Hepatocyte (in vitro differentiated cells): ENCODE results near the gene KIF22. TPM values are rescaled to one million over a fixed set of nuclear protein-coding genes. Genes with fewer than 3 reads are reported as not detected.

Experiments
- DNase-seq: peaks from one replicate; pipeline ENCODE4 v3.0.0-alpha.2; 2016; ENCODE audit warnings: low spot score
- H2AFZ ChIP-seq: fragments of 200-600 bp; sonication (generic); 2 replicates; pipeline ENCODE4 v1.6.0; 2016; ENCODE audit warnings: antibody characterized with exemption, mild to moderate bottlenecking
- H3K27ac ChIP-seq: fragments of 200-600 bp; sonication (generic); 2 replicates; pipeline ENCODE4 v1.5.1; 2016; ENCODE audit warnings: mild to moderate bottlenecking
- H3K27me3 ChIP-seq: fragments of 200-600 bp; sonication (generic); 2 replicates; pipeline ENCODE4 v1.6.1; 2016
- H3K36me3 ChIP-seq: fragments of 200-600 bp; sonication (generic); replicated peaks from 2 replicates; pipeline ENCODE4 v1.5.1; 2016; ENCODE audit warnings: low read depth; ENCODE audit not compliant: insufficient read depth
- H3K4me1 ChIP-seq: fragments of 200-600 bp; sonication (generic); 2 replicates; pipeline ENCODE4 v1.5.1; 2016; ENCODE audit warnings: mild to moderate bottlenecking, moderate library complexity; ENCODE audit not compliant: insufficient read depth
- H3K4me2 ChIP-seq: fragments of 200-600 bp; sonication (generic); 2 replicates; pipeline ENCODE4 v1.6.0; 2016
- H3K4me3 ChIP-seq: fragments of 200-600 bp; sonication (generic); 2 replicates; pipeline ENCODE4 v1.5.1; 2016; ENCODE audit warnings: mild to moderate bottlenecking
- H3K79me2 ChIP-seq: fragments of 200-600 bp; sonication (generic); 2 replicates; pipeline ENCODE4 v1.6.0; 2017; ENCODE audit warnings: mild to moderate bottlenecking
- H3K9me2 ChIP-seq: fragments of 200-600 bp; sonication (generic); replicated peaks from 2 replicates; pipeline ENCODE4 v1.6.0; 2017; ENCODE audit warnings: mild to moderate bottlenecking; ENCODE audit not compliant: insufficient read depth
- H3K9me3 ChIP-seq: fragments of 200-600 bp; sonication (generic); 2 replicates; pipeline ENCODE4 v1.5.1; 2016; ENCODE audit warnings: low read depth, mild to moderate bottlenecking
- H4K20me1 ChIP-seq: fragments of 200-600 bp; sonication (generic); 2 replicates; pipeline ENCODE4 v1.6.0; 2016; ENCODE audit warnings: mild to moderate bottlenecking; ENCODE audit not compliant: insufficient read depth, poor library complexity, severe bottlenecking
- CTCF ChIP-seq: fragments of 200-600 bp; sonication (generic); IDR thresholded peaks from 2 replicates; pipeline ENCODE4 v1.5.1; 2016; ENCODE audit warnings: antibody characterized with exemption, mild to moderate bottlenecking; ENCODE audit not compliant: poor library complexity
- EZH2 ChIP-seq: fragments of 200-600 bp; sonication (generic); IDR thresholded peaks from 2 replicates; pipeline ENCODE4 v1.6.1; 2016; ENCODE audit warnings: antibody characterized with exemption, mild to moderate bottlenecking, borderline replicate concordance
- EZH2phosphoT487 ChIP-seq: fragments of 200-600 bp; sonication (generic); IDR thresholded peaks from one replicate; pipeline ENCODE4 v1.6.1; 2018; ENCODE audit warnings: antibody characterized with exemption, mild to moderate bottlenecking, low read depth, moderate library complexity; ENCODE audit not compliant: unreplicated experiment, severe bottlenecking
- WGBS: methylation state at CpG from one replicate; pipeline ENCODE4 v1.1.6; 2016; ENCODE audit warnings: low lambda C conversion rate; ENCODE audit errors: missing lambda C conversion rate; 5-methylcytosine and 5-hydroxymethylcytosine counted together
- polyA plus RNA-seq: library from polyadenylated mRNA; unstranded; fragments of >200 nt; fragmentation: Nextera tagmentation; extraction: Ambion mirVana; gene quantifications from 2 replicates; pipeline ENCODE4 v1.2.1, GENCODE V29; 2016
- small RNA-seq: library from RNA; depleted of rRNA; stranded (forward); fragments of <200 nt; gene quantifications from one replicate; pipeline ENCODE3, GENCODE V24; 2014
- total RNA-seq: library from RNA; depleted of rRNA; stranded (reverse); fragments of >200 nt; gene quantifications from 2 replicates; pipeline ENCODE4 v1.2.3, GENCODE V29; 2014

The KIF22 gene
- total and polyA plus RNA-seq, 2 experiments from 2014 or later, result 42.5 to 42.6 TPM

DNA sequence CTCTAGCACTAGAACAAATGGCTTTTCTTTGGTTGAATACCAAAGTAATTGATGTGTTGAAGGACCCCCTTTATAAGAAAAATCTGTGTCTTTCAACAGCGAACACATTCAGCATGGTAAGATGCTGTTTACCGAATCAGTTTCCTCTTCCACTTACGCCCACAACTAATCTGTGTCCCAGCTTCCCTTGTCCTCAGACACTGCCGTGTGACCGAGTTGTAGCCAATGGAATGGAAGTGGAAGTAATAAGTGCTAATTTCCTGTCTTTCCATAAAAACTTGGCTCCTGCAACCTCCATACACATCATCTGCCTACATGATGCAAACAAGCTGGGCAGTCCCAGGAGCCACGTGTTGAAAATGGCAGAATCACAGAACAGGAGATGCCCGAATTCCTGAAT lies 62.1 kb downstream of the KIF22 start:
- peaks cover 6% of the 10 kb centered on the region for H3K4me1 ChIP-seq
- no peak for DNase-seq
- H3K36me3 ChIP-seq, result no peaks in the 10 kb centered on the region
- TF ChIP-seq EZH2phosphoT487, result no peak
- TF ChIP-seq CTCF, result no peak
- TF ChIP-seq EZH2, result no peak
- 74% methylated on average over 7 of the region's 7 CpGs for WGBS
- H2AFZ ChIP-seq, result no peak overlapping the region
- no peaks in the 10 kb centered on the region for H3K79me2 ChIP-seq
- no peaks in the 10 kb centered on the region for H3K9me2 ChIP-seq
- no peaks in the 10 kb centered on the region for H3K27me3 ChIP-seq
- H3K27ac ChIP-seq, result no peak overlapping the region
- H4K20me1 ChIP-seq, result no peaks in the 10 kb centered on the region
- no peak overlapping the region for H3K4me2 ChIP-seq
- no peaks in the 10 kb centered on the region for H3K9me3 ChIP-seq
- H3K4me3 ChIP-seq, result no peak overlapping the region

GRCh38 chr16:29854520-29855100 lies 64.1 kb downstream of the KIF22 start:
- no peak overlapping the region for H3K27ac ChIP-seq
- DNase-seq, result no peak
- H4K20me1 ChIP-seq, result no peaks in the 10 kb centered on the region
- 93% methylated on average over 5 of the region's 5 CpGs for WGBS
- no peaks in the 10 kb centered on the region for H3K27me3 ChIP-seq
- H3K4me2 ChIP-seq, result no peak overlapping the region
- no peaks in the 10 kb centered on the region for H3K79me2 ChIP-seq
- no peak overlapping the region for H3K4me3 ChIP-seq
- H3K36me3 ChIP-seq, result no peaks in the 10 kb centered on the region
- H2AFZ ChIP-seq, result no peak overlapping the region
- peaks cover 6% of the 10 kb centered on the region for H3K4me1 ChIP-seq
- H3K9me3 ChIP-seq, result no peaks in the 10 kb centered on the region
- TF ChIP-seq EZH2 (no peak), CTCF (no peak), EZH2phosphoT487 (no peak)
- H3K9me2 ChIP-seq, result no peaks in the 10 kb centered on the region

Small RNA genes within 50 kb of the gene (small RNA-seq; reads per million reads assigned to genes)
- gene AC009133.6 (not detected), gene AC120114.4 (not detected)

Other genes starting within 250 kb of the KIF22 start
- gene SPN, start 127.5 kb upstream of the KIF22 start, total RNA-seq, result 0.03 and 0.08 TPM in 2 replicates
- gene SPN, start 127.5 kb upstream of the KIF22 start, polyA plus RNA-seq, result 0.05 and 0.57 TPM in 2 replicates
- 217 and 222 TPM in 2 replicates for gene QPRT, start 111.6 kb upstream of the KIF22 start, total RNA-seq
- 340 and 371 TPM in 2 replicates for gene QPRT, start 111.6 kb upstream of the KIF22 start, polyA plus RNA-seq
- 0.10 TPM in 1 of 2 replicates, not detected in the other for gene C16orf54, start 44.8 kb upstream of the KIF22 start, total RNA-seq
- gene C16orf54, start 44.8 kb upstream of the KIF22 start, polyA plus RNA-seq, result 0.16 and 0.52 TPM in 2 replicates
- gene ZG16, start 12.5 kb upstream of the KIF22 start, total RNA-seq, result 2.1 and 3.0 TPM in 2 replicates
- gene ZG16, start 12.5 kb upstream of the KIF22 start, polyA plus RNA-seq, result 1.9 and 2.7 TPM in 2 replicates
- 123 and 132 TPM in 2 replicates for gene MAZ, start 15.8 kb downstream of the KIF22 start, total RNA-seq
- 190 and 192 TPM in 2 replicates for gene MAZ, start 15.8 kb downstream of the KIF22 start, polyA plus RNA-seq
- gene PRRT2, start 21.4 kb downstream of the KIF22 start, total RNA-seq, result 7.0 and 8.0 TPM in 2 replicates
- 11.1 and 23.9 TPM in 2 replicates for gene PRRT2, start 21.4 kb downstream of the KIF22 start, polyA plus RNA-seq
- 31.6 and 39.3 TPM in 2 replicates for gene PAGR1, start 25.4 kb downstream of the KIF22 start, total RNA-seq
- 48.5 and 53.4 TPM in 2 replicates for gene PAGR1, start 25.4 kb downstream of the KIF22 start, polyA plus RNA-seq
- 80.0 and 121 TPM in 2 replicates for gene MVP, start 29.7 kb downstream of the KIF22 start, total RNA-seq
- 140 and 146 TPM in 2 replicates for gene MVP, start 29.7 kb downstream of the KIF22 start, polyA plus RNA-seq
- gene CDIPT, start 72.5 kb downstream of the KIF22 start, total RNA-seq, result 94.1 and 97.1 TPM in 2 replicates
- gene CDIPT, start 72.5 kb downstream of the KIF22 start, polyA plus RNA-seq, result 143 and 147 TPM in 2 replicates
- gene SEZ6L2, start 108.8 kb downstream of the KIF22 start, total RNA-seq, result 18.0 and 36.1 TPM in 2 replicates
- gene SEZ6L2, start 108.8 kb downstream of the KIF22 start, polyA plus RNA-seq, result 39.9 and 45.8 TPM in 2 replicates
- 12.6 and 18.6 TPM in 2 replicates for gene ASPHD1, start 109.7 kb downstream of the KIF22 start, total RNA-seq
- 35.5 and 40.0 TPM in 2 replicates for gene ASPHD1, start 109.7 kb downstream of the KIF22 start, polyA plus RNA-seq
- gene KCTD13, start 135.5 kb downstream of the KIF22 start, total RNA-seq, result 5.3 and 14.3 TPM in 2 replicates
- 18.8 and 23.5 TPM in 2 replicates for gene KCTD13, start 135.5 kb downstream of the KIF22 start, polyA plus RNA-seq
- gene TMEM219, start 171.3 kb downstream of the KIF22 start, total RNA-seq, result 106 and 119 TPM in 2 replicates
- gene TMEM219, start 171.3 kb downstream of the KIF22 start, polyA plus RNA-seq, result 175 and 189 TPM in 2 replicates
- gene TAOK2, start 183.1 kb downstream of the KIF22 start, total RNA-seq, result 28.0 and 33.4 TPM in 2 replicates
- gene TAOK2, start 183.1 kb downstream of the KIF22 start, polyA plus RNA-seq, result 24.3 and 24.5 TPM in 2 replicates
- 10.6 and 12.4 TPM in 2 replicates for gene HIRIP3, start 204.9 kb downstream of the KIF22 start, total RNA-seq
- 9.0 and 12.9 TPM in 2 replicates for gene HIRIP3, start 204.9 kb downstream of the KIF22 start, polyA plus RNA-seq
- 61.2 and 99.9 TPM in 2 replicates for gene INO80E, start 205.5 kb downstream of the KIF22 start, total RNA-seq
- 14.0 and 17.6 TPM in 2 replicates for gene INO80E, start 205.5 kb downstream of the KIF22 start, polyA plus RNA-seq
- 6.8 and 6.9 TPM in 2 replicates for gene DOC2A, start 220.3 kb downstream of the KIF22 start, total RNA-seq
- 11.4 and 13.0 TPM in 2 replicates for gene DOC2A, start 220.3 kb downstream of the KIF22 start, polyA plus RNA-seq
- gene C16orf92, start 232.4 kb downstream of the KIF22 start, total RNA-seq, result not detected in 2 replicates
- gene C16orf92, start 232.4 kb downstream of the KIF22 start, polyA plus RNA-seq, result not detected in 2 replicates
- not detected in 2 replicates for gene TLCD3B, start 240.5 kb downstream of the KIF22 start, total RNA-seq
- gene TLCD3B, start 240.5 kb downstream of the KIF22 start, polyA plus RNA-seq, result not detected in 2 replicates